Measurements from ENCODE around the gene MATN4.

MATN4 gene

DNA sequence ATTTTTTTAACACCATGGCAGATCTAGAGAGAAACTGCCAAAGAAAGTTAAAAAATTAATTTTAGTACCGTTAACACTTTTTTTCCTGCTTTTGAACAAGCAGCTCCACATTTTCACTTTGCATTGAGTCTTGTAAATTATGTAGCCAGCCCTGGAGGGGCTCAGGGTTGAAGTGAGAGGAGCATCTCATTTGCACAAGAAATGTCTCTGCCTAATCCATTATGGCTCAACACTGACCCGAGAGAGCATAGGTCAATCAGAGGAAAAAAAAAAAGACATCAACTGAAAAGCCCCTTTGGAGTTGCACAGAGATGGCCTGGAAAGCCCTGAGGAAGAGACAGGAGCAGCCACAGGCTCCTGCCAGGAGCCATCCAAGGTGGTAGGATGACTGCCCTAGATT, 49.4 kb downstream of the MATN4 start:
- H3K4me3 ChIP-seq: no peak overlapping the region
- no peak overlapping the region for H3K27ac ChIP-seq

DNA sequence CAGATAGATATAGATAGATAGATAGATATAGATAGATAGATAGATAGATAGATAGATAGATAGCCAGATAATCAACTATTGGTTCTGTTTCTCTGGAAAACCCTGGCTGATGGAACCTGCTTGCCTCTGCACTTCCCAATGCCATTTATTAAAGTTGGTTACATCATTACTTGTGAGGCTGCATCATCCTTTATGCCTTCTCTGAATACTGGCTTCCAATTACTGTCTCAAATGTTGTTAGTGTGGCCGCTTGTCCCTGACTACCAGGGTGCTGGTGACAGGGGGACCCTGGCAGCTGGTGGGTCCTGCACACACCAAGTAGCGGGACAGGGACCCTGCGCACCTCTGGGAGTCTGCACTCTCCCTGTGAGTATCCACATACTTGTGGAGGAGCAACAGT, 49.8 kb downstream of the MATN4 start:
- H3K27ac ChIP-seq: no peak overlapping the region

DNA sequence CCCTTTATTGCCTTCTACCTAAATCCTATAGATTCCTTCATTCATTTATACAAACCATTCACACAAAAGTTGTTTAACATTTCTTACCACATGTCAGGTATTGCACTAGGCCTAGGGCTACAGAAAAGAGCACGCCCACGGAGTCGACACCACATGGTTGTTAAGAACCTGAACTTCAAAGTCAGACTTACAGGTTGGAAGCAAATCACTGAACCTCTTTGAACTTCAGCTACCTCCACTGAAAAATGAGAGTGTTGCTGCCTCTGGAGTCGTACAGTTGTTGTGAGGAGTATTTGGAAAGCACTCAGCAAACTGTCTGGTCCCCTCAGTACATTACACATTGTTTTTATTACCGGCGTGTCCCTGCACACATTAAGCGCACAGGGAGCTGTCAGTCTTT, 50.4 kb downstream of the MATN4 start:
- no peak overlapping the region for H3K27ac ChIP-seq
- no peak overlapping the region for H3K4me3 ChIP-seq

More for the DNA sequence above, 49.8 kb downstream of the MATN4 start:
- H3K4me3 ChIP-seq: no peak overlapping the region

DNA sequence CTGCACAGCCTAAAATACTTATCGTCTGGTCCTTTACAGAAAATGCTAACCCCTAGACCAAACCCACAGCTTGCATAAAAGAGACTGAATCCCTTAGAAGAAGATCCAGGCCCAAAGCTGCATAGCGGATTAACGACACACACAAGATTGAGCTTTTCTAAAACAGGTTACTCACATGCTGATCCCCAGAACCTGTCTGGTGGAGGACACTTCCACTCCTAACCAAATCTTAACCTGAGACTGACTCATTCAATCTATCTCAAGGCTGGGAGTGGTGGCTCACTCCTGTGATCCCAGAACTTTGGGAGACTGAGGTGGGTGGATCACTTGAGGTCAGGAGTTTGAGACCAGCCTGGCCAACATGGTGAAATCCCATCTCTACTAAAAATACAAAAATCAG, 50.9 kb downstream of the MATN4 start:
- H3K4me3 ChIP-seq: no peak overlapping the region
- H3K27ac ChIP-seq: no peak overlapping the region

DNA sequence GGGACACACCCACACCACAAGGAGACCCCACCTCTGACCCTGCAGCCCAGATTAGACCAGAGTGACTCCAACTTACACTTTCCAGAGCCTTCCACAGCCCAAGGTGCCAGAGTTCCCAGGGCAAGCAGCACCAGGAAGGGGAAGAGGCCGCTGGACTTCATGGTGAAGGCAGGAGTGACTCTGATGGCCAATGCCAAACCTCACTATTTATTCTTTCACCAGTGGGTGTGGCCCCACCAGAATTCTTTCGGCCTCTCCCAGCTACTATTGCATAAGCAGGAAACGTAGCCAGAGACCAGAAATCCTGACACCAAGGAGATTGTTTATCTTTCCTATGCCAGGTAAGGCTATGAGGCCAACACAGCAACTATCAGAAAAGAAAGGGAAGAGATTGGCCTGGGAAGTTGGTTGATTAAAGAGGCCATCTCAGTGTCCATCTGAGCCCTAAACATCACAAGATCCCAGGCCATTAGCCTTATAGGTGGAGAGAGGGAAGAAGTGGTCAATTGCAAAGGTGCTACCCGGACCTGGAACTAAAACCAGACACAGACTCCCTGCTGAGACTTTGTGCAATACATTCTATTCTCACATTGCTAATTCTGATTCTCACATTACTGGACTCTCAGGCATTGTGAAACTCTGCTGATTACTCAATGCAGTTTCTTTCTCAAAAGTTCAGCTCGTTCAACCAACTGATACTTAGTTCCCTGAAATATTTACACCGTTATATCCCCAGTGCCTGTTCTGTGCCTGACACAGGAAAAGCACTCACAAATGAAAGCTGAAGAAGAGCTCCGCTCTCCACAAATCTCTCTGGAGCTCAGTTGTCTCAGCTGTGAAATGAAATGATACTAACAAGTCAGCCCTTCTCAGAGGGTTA, 53.5 kb downstream of the MATN4 start, which contains the start of gene SLPI:
SLPI (minus strand) TSS at position 182 of the 880 bp plus-strand sequence; CDS start at position 161, 21 bp downstream.
- Histone ChIP-seq H3K27ac (peak within 1 kb of the TSS in 15 of 21 experiments; percentile 6 to 83 (median 51)), H3K4me3 (peak within 1 kb of the TSS in 3 of 7 experiments; percentile 9 to 11 (median 9))

GRCh38 chr20:45253261-45253660, 54.8 kb downstream of the MATN4 start:
- Histone ChIP-seq H3K27ac (no peak overlapping the region), H3K4me3 (peak overlapping the region in 1 of 7 experiments; percentile 9)

- Histone ChIP-seq H3K4me3 (no peak overlapping the region), H3K27ac (no peak overlapping the region)
Measured at GRCh38 chr20:45251884-45252560, 56.1 kb downstream of the MATN4 start.

DNA sequence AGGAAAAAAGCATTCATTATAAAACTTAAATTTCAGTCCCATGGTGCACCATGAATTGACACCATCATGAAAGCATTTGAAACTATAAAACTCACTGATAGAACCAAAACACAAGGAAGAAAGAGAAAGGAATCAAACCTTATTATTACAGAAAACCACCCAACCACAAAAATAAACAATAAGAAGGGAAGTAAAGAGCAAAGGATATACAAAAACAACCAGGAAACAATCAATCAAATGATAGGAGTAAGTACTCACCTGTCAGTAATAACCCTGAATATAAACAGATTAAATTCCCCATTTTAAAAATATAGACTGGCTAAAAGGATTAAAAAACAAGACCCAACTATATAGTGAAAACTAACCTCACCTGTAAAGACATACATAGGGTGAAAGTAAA, 59.5 kb downstream of the MATN4 start:
- Histone ChIP-seq H3K4me3 (no peak overlapping the region), H3K27ac (no peak overlapping the region)

- Histone ChIP-seq H3K4me3 (no peak overlapping the region), H3K27ac (no peak overlapping the region)
Measured at GRCh38 chr20:45247865-45248264, 60.2 kb downstream of the MATN4 start.

GRCh38 chr20:45246109-45246508, 62.0 kb downstream of the MATN4 start:
- Histone ChIP-seq H3K4me3 (no peak overlapping the region), H3K27ac (no peak overlapping the region)
